ENCODE measurements around the gene CYP20A1.
"Not testable (repeated sequence)": the region's sequence is repeated elsewhere in the genome, so short reads cannot be mapped to it uniquely, and the experiment has no call there.

The CYP20A1 gene, protein sequence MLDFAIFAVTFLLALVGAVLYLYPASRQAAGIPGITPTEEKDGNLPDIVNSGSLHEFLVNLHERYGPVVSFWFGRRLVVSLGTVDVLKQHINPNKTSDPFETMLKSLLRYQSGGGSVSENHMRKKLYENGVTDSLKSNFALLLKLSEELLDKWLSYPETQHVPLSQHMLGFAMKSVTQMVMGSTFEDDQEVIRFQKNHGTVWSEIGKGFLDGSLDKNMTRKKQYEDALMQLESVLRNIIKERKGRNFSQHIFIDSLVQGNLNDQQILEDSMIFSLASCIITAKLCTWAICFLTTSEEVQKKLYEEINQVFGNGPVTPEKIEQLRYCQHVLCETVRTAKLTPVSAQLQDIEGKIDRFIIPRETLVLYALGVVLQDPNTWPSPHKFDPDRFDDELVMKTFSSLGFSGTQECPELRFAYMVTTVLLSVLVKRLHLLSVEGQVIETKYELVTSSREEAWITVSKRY

DNA sequence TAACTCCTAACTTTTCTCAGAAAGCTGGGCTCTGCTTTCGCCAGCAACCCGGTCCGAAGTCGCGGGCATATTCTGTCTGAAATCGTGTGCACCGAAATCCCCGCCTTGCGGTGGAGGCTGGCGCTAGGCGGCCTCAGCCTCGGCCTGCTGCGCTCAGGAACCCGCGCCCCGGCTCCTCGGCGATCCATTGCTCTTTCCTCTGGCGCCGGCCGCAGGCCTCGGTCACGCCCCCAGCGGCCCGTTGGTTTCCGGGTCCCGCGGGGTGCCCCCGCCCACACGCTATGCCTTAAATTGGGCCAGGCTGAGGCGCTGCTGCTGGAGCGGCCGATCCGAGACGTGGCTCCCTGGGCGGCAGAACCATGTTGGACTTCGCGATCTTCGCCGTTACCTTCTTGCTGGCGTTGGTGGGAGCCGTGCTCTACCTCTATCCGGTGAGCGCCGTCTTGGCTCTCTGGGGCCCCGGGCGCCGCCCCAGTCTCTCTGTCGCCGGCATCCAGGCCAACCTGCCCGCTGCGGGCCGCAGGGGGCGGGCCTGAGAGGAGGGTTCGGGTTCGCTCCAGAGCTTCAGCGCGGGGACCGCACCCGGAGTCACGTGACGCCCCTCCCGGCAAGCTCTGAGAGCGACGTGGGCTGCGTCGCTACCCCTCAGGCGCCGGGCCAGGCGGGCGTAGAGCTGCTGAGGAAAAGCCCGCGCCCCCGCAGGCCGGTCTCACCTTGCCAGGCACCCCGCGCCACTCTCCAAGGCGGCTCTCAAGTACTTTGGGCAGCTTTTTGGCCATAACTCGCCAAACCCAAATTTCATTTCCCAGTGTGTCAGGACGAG, at the start of gene CYP20A1:
CYP20A1 (plus strand) TSS at position 315 of the 823 bp plus-strand sequence; CDS start at position 360, 45 bp downstream.
- peak; percentile 97 for DNase-seq

DNA sequence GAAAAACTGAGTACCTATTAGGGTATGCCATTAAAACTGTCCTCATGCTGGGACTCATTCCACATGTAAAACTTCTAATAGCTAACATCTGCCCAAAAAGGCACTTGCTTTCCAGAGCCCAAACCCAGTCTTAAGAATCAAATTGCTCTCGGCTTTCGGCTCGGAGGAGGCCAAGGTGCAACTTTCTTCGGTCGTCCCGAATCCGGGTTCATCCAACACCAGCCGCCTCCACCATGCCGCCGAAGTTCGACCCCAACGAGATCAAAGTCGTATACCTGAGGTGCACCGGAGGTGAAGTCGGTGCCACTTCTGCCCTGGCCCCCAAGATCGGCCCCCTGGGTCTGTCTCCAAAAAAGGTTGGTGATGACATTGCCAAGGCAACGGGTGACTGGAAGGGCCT, 48.3 kb upstream of the CYP20A1 start:
- DNase-seq = not testable (repeated sequence)

DNA sequence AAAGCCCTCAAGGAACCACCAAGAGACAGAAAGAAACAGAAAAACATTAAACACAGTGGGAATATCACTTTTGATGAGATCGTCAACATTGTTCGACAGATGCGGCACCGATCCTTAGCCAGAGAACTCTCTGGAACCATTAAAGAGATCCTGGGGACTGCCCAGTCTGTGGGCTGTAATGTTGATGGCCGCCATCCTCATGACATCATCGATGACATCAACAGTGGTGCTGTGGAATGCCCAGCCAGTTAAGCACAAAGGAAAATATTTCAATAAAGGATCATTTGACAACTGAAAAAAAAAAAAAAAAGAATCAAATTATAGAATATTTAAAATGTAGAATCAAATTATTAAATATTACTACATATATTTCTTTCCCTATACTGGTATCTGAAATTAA, 47.8 kb upstream of the CYP20A1 start:
- DNase-seq = not testable (repeated sequence)

DNA sequence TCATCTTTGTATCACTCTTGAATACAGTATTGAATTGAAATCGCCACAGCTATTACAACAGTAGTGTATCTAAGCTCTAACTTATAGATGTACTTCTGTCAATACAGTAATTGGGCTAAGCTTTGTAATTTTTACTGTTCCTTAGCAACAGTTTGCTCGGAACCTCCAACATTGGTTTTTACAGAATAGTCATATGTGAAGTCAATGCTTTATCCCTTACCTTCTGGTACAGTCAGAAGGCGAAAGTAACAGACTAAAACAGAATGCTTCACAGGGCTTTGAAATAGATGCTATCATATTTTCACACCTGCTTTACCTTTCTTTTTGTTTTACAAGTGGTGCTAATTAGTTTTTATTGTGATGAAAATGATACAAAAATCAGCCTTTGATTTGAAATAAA, 46.9 kb upstream of the CYP20A1 start:
- DNase-seq = no peak

DNA sequence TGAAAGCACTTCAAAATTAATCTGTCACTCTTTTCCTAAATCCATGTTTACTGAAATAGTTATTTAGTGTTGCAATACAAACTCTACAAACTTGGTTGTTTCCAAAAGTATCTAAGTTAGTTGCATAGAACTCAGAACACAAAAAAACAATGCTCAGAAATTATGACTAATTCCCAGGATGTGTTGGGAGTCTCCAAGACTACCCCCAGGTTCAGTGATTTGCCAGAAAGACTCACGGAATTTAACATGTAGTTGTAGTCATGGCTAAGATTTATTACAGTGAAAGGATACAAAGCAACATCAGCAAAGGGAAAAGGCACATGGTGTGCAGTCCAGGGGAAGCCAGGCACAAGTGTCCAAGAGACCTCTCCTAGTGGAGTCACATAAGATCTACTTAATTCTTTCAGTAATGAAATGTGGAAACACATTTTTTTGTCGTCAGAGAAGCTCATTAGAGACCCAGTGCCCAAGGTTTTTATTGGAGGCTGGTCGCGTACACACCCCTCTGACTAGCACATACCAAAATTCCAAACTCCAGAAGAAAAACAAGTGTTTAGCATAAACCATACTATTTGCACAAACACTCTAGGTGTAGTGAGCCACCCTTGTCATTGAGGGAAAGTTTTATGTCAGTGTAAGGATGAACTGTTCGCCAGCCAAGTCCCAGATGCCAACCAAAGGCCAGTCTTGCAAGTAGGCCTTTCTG, 43.3 kb upstream of the CYP20A1 start:
- DNase-seq = peak; percentile 10

DNA sequence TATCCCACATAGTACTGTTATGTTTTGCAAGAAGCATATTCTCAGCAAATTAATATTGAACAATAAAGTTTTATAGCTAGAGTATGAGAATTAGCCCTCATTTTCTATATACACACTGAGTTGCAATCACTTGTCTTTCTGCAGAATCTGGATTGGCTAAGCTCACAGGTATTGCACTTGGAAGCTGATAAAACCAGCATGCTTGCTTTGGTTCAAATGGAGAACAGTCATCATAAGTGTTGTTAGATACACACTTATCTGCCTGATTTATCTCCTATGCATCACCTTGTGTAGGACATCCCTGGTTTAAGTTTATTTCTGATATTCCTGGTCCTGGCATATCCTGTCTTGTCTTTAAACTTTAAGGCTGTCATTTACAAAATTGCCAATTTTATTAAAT, 38.0 kb upstream of the CYP20A1 start:
- no peak for DNase-seq

DNA sequence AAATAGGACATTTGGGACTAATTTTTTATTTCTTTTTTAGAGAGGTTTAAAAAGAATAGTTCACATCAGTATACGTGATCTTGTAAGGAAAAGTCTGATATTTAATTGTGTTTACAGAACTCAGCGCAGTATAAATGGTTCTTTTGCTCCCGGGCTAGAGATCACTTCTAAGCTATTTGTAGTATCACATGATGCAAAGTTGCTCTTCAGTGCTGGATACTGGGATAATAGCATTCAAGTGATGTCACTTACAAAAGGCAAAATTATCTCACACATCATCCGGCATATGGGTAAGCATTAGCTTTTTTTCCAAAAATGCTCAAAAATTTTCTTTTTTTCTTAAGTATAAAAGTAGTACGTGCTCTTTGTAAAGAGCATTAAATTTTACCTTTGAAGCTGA, 37.4 kb upstream of the CYP20A1 start:
- DNase-seq = no peak

DNA sequence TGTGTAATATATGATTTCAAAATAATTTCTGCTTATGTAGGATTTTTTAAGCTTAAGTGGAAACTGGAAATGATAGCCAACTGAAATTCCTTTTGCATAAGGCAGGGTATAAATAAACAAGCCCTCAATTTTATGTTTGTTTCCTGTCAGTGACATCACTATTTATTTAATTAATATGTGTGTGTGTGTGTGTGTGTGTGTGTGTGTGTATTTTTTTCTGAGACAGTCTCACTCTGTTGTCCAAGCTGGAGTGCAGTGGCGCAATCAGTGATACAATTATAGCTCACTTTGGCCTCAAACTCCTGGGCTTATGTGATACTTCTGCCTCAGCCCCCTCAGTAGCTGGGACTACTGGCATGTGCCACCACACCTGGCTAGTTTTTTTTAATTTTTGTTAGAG, 29.3 kb upstream of the CYP20A1 start:
- no peak for DNase-seq

DNA sequence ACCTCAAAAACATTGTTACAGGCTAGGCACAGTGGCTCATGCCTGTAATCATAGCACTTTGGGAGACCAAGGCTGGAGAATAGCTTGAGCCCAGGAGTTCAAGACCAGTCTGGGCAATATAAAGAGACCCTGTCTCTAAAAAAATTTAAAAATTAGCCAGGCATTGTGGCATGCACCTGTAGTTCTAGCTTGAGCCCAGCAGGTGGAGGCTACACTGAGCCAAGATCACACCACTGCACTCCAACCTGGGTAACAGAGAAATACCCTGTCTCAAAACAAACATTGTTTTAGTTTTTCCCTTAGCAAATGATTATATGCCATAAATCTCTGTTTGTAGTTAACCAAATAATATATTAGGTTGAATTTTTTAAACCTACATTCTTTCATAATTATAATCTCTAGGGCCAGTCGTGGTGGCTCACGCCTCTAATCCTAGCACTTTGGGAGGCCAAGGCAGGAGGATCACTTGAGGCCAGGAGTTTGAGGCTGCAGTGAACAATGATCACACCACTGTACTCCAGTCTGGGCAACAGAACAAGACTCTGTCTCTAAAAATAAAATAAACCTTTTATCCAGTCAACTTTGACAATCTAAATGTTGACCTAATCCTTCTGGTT, 13.3 kb upstream of the CYP20A1 start:
- peak; percentile 20 for DNase-seq

DNA sequence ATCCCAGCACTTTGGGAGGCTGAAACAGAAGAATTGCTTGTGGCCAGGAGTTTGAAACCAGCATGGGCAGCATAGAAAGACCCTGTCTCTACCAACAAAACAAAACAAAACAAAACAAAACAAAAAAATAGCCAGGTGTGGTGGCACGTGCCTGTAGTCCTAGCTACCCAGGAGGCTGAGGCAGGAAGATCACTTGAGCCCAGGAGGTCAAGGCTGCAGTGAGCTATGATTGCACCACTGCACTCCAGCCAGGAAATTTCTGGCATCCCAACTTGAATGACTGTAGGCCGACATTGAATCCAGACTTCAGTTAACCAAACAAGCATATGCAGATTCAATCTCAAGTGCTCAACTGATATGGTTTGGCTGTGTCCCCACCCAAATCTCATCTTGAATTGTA, 9.1 kb upstream of the CYP20A1 start:
- not testable (repeated sequence) for DNase-seq

DNA sequence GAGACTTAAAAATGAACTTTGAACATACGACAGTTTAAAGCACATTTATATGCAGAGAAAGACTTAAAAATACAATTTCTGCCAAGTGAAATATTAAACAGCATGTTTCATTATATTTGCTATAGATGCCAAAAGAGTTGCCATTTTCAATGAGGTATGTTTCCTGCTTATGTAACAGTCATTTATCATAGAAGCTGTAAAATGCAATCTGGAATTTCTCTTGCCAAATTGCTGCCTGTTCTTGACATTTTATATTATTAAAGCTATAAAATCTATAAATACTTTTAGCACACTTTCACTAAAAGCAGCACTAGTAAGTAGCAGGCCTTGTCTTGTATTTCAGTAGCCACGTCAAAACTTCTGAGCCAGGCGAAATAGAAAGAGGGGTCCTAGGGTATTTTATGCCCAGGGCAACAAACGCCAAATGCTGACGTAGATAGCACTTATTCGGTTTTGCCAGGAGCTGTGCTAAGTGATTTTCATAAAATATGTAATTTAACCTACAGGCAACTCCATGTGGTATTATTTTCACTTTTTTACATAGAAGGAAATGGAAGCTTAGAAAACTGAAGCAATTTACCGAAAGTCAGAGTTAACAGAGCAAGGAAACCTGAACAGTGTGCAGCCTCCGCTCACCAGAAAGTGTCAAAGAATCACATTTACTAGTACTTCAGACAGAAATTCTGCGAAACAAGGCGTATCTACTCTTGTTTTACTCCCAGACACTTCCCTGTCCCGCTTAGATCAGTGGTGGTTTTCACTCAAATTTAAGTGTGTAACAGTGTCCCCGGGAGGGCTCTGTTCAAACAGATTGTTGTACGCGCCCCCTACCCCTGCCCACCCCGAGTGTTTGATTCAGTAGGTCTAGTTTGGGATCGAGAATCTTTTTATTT, 1.2 kb upstream of the CYP20A1 start:
- no peak for DNase-seq

DNA sequence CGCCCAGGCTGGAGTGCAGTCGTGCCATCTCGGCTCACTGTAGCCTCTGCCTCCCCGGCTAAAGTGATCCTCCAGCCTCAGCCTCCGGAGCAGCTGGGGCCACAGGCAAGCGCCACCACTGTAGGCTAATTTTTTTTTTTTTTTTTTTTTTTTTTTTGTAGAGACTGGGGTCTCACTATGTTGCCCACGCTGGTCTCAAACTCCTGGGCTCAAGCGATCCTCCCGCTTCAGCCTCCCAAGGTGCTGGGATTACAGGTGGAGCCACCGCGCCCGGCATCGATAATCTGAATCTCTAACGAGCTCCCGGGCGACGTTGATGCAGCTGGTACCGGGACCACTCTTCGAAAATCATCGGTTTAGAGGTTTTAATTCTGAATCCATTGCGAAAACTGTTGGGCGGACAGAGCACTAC, 520 bp upstream of the CYP20A1 start:
- no peak for DNase-seq

DNA sequence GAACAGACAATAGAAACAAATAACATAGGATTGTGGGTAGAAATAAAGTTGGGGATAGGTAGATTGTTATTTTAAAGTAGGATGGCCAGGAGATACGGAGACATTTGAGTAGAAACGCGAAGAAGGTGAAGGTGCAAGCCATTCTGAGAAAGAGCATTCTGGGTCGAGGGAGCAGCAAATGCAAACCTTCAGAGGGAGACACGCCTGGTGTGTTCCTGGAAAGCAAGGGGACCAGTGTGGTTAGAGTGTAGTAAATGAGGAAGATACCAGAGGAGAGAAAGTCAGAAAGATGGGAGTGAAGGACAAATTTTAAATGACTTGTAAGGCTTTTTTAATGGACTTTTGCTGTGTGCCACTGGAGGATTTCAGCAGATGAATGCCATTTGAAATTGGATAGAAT, 1.7 kb downstream of the CYP20A1 start:
- DNase-seq = no peak

DNA sequence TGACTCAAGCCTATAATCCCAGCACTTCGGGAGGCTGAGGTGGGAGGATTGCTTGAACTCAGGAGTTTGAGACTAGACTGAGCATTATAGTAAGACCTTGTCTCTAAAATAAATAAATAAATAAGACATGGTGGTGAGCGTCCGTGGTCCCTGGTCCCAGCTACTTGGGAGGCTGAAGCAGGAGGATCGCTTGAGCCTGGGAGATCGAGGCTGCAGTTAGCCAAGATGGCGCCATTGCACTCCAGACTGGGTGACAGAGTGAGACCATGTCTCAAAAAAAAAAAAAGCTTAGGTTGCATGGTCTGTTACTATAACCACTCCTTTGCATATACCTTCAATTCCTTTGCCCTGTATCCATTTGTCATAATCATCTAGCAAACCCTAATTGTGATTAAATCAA, 3.7 kb downstream of the CYP20A1 start:
- no peak for DNase-seq

DNA sequence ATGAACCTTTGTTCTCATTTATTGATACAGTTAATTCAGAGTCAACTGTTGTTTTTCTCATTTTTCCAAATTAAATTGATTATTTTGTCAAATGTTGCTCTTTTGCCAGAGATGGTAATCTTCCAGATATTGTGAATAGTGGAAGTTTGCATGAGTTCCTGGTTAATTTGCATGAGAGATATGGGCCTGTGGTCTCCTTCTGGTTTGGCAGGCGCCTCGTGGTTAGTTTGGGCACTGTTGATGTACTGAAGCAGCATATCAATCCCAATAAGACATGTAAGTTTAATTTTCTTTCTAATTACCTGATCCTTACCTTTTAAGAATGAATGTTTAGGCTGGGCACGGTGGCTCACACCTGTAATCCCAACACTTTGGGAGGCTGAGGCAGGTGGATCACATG, 7.8 kb downstream of the CYP20A1 start:
- DNase-seq = no peak

DNA sequence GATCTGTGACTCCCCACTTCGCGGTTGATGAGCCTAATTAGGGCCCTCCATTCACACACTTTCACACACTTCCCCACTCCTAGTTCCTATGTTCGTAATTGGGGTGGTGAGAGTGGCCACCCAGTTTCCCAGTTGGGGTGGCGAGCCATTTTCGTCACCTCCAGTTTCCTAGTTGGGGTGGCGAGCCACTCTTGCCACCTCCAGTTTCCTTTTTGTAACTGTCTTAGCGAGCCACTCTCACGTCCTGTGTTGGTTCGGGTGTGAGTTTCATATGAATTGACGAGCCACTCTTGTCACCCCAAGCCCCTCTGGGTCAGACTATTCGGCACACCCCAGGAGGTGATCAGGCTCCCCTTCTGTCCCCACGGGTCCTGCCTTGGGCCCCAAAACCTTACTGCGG, 14.0 kb downstream of the CYP20A1 start:
- DNase-seq = no peak

DNA sequence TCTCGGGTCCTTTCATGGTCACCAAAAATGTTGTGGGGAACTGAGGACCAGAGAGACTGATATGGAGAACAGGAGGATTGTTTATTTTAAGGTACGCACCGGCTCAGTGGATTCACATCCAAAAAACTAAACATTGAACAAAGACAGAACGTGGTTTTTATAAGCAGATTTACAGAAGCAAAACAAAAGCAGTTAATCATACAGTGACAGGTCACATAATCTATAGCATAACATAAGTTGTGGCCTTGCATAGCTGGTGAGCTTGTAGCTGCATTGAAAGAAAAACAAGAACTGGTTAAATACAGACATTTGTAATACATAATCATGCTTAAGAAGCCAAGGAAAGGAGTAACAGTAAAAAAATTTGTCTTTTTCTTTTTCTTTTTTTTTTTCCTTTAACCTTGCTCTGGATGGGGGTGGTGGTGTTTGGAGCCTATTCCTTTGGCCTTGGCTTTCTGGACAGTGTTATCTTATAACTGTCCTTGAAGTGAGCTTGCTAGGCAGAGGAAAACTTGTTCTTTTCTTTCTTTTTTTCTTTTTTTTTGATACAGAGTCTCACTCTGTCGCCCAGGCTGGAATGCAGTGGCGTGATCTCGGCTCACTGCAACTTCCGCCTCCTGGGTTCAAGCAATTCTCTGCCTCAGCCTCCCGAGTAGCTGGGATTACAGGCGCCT, 14.7 kb downstream of the CYP20A1 start:
- not testable (repeated sequence) for DNase-seq

DNA sequence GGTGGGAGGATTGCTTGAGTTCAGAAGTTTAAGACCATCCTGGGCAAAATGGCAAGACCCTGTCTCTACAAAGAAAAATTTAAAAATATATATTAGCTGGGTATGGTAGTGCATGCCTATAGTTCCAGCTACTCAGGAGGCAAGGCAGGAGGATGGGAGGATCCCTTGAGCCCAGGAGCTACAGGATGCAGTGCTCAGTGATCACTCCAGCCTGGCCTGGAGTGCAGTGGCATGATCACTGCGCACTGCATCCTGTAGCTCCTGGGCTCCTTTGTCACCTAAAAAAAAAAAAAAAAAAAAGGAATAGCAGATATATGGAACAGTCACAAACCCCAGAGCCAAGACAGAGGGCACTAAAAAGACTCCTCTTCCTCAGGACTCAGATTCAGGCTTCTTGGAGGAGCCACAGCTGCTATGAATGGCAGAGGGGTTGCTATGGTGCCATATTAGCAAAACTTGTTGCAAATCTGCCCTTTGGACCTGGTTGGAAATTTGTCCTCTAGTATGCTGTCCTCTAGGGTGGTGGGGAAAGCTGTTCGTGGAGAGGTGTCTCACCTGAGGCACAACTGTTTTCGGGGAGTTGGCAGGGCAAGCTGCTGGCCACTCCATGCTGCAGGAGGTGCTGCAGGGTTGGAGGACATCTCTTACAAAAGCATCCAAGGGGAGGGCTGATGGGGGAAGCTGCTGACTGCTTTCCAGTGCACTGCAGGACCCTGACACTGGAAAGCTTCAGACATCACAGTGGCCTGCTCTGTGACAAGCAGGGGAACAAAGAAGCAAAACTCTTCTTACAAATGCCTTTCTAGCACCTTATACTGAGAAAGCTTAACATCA, 22.7 kb downstream of the CYP20A1 start:
- DNase-seq = no peak

DNA sequence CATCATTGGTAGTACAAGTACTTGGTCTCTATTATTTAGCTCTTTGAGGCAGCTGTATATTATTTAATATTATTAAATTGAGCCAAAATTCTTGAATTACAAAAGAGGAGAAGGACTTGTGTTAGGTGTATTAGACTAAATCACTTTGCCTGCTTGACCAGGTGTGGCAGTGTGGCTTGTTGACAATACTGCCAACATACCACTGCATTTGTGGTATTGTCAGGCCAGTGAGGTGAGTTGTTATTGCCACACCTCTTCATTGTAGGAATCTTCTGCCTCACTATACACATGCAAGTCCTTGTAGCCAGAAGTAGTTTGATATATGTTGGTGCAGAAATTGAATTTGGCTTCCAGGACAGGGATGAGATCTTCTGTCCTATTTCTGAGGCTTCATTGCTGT, 40.5 kb downstream of the CYP20A1 start:
- DNase-seq = no peak

DNA sequence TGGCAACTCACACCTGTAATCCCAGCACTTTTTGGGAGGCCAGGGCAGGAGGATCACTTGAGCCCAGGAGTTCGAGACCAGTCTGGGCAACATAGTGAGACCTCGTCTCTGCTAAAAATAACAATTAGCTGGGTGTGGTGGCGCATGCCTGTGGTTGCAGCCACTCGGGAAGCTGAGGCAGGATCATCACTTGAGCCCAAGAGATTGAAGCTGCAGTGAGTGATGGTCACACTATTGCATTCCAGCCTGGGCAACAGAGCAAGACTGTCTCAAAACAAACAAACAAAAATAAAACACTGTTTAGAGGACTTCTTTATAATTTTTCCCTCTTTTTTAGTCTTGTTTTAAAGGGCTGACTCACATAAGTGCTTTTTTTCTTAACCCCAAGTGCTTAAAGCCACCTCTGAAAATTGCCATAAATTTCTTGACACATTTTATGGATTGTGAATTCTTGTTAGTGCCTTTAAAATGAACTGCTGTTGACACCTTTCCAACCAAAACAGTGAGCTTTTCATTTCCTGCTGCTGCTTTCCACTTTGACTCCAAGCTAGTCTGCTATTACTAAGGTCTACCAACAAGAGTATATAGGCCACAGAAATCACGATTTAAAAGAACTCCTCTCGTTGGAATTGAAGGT, 41.7 kb downstream of the CYP20A1 start:
- DNase-seq = peak; percentile 71

Data from fibroblast of skin of right biceps (primary cell).